Measurements from ENCODE around the gene TRAPPC12.

The TRAPPC12 gene

DNA sequence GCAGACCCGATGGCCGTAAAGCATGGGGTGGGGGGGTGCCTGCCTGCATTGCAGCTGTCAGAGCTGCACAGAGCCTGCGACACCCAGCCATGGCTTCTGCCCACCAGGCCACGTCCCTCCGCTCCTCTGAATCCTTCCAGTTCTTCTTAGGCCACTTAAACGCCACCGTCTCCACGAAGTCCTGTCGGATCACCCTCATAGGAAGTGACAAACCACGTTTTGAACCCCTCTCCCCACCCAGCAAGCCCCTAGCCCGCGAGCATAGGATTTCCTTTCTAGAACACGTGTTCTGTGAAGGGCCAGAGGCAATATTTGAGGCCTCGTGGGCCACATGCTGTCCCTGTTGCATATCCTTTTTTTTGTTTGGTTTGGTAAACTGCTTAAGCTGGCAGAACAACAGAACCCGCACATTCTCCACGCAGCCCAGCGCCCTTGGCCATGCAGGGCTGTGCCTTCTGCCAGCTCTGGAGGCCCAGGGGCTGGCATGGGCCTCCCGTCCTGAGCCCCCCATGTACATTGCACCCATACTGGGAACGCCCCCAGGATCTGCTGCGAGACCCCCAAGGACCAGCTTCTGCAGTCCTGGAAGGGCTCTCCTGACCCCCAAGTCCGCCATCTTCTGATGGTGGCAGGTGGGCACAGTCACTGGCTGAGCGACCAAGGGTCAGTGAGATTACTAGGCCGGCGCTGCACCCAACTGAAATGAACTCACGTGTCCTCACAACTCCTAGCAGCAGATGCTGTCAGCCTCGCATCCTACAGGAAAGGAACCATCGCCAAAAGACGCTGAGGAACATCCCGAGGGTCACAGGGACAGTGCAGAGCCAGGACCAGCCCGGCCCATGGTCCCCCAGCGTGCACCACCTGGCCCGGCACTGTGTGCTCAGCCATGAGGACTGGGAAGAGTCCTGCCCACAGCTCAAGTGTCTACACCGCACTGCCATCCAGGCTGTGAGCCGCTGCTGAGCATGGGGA, 104.8 kb downstream of the TRAPPC12 start:
- Histone ChIP-seq H4K20me1 (ENCODE audit: control insufficient read depth, insufficient read depth, low read depth, low read length) (no peaks in the 10 kb centered on the region), H3K4me3 (ENCODE audit: low read length) (no peak overlapping the region), H3K9me3 (ENCODE audit: control insufficient read depth, insufficient read depth, low read length) (no peaks in the 10 kb centered on the region), H3K27ac (ENCODE audit: low read depth, low read length) (no peak overlapping the region), H3K4me2 (ENCODE audit: low read length) (no peak overlapping the region), H3K79me2 (ENCODE audit: control insufficient read depth, low read length) (no peaks in the 10 kb centered on the region), H3F3A (ENCODE audit: control insufficient read depth, insufficient read depth) (peaks cover 4% of the 10 kb centered on the region; the same call in 1 of the 2 replicates), H3K9me2 (replicated peaks; ENCODE audit: control insufficient read depth, low read length) (no peaks in the 10 kb centered on the region), H3K4me1 (ENCODE audit: control insufficient read depth, low read length) (peaks cover 23% of the 10 kb centered on the region), H3K27me3 (ENCODE audit: control insufficient read depth, low read length) (no peaks in the 10 kb centered on the region), H3K36me3 (ENCODE audit: control insufficient read depth, low read length) (peaks cover 9% of the 10 kb centered on the region)
- TF ChIP-seq, protein P1, sequence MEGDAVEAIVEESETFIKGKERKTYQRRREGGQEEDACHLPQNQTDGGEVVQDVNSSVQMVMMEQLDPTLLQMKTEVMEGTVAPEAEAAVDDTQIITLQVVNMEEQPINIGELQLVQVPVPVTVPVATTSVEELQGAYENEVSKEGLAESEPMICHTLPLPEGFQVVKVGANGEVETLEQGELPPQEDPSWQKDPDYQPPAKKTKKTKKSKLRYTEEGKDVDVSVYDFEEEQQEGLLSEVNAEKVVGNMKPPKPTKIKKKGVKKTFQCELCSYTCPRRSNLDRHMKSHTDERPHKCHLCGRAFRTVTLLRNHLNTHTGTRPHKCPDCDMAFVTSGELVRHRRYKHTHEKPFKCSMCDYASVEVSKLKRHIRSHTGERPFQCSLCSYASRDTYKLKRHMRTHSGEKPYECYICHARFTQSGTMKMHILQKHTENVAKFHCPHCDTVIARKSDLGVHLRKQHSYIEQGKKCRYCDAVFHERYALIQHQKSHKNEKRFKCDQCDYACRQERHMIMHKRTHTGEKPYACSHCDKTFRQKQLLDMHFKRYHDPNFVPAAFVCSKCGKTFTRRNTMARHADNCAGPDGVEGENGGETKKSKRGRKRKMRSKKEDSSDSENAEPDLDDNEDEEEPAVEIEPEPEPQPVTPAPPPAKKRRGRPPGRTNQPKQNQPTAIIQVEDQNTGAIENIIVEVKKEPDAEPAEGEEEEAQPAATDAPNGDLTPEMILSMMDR (IDR thresholded peaks at IDR 0.05; ENCODE audit: low read depth, low read length, poor library complexity, severe bottlenecking), result no peak
- no peak for TF ChIP-seq EZH2phosphoT487 (IDR thresholded peaks at IDR 0.05; ENCODE audit: borderline replicate concordance, low read length)

DNA sequence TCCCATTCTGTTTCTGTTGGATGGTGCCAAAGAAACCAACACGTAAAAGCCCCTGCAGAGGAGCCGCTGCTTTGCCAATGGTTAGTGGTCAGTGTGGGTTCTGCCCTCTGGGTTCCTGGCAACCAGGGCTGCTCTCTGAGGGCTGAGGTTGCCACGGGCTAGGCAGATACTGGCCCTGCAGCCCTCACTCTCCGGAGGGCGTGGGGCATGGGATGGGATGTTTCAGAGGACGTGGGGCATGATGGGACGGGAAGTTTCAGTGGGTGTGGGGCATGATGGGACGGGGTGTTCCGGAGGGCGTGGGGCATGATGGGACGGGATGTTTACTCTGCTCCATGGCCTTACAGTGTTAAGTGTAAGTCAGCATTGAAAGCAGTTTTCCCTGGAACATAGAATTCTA, 105.7 kb downstream of the TRAPPC12 start:
- Histone ChIP-seq H3K4me3 (ENCODE audit: low read length) (no peak overlapping the region), H3K9me2 (replicated peaks; ENCODE audit: control insufficient read depth, low read length) (no peaks in the 10 kb centered on the region), H3K4me2 (ENCODE audit: low read length) (no peak overlapping the region), H3K27ac (ENCODE audit: low read depth, low read length) (no peak overlapping the region), H3F3A (ENCODE audit: control insufficient read depth, insufficient read depth) (peaks cover 1% of the 10 kb centered on the region; the same call in 1 of the 2 replicates), H4K20me1 (ENCODE audit: control insufficient read depth, insufficient read depth, low read depth, low read length) (no peaks in the 10 kb centered on the region), H3K4me1 (ENCODE audit: control insufficient read depth, low read length) (peaks cover 14% of the 10 kb centered on the region), H3K36me3 (ENCODE audit: control insufficient read depth, low read length) (no peaks in the 10 kb centered on the region), H3K79me2 (ENCODE audit: control insufficient read depth, low read length) (no peaks in the 10 kb centered on the region), H3K9me3 (ENCODE audit: control insufficient read depth, insufficient read depth, low read length) (no peaks in the 10 kb centered on the region), H3K27me3 (ENCODE audit: control insufficient read depth, low read length) (no peaks in the 10 kb centered on the region)
- no peak for TF ChIP-seq EZH2phosphoT487 (IDR thresholded peaks at IDR 0.05; ENCODE audit: borderline replicate concordance, low read length)
- TF ChIP-seq, protein P1 (IDR thresholded peaks at IDR 0.05; ENCODE audit: low read depth, low read length, poor library complexity, severe bottlenecking), result no peak

DNA sequence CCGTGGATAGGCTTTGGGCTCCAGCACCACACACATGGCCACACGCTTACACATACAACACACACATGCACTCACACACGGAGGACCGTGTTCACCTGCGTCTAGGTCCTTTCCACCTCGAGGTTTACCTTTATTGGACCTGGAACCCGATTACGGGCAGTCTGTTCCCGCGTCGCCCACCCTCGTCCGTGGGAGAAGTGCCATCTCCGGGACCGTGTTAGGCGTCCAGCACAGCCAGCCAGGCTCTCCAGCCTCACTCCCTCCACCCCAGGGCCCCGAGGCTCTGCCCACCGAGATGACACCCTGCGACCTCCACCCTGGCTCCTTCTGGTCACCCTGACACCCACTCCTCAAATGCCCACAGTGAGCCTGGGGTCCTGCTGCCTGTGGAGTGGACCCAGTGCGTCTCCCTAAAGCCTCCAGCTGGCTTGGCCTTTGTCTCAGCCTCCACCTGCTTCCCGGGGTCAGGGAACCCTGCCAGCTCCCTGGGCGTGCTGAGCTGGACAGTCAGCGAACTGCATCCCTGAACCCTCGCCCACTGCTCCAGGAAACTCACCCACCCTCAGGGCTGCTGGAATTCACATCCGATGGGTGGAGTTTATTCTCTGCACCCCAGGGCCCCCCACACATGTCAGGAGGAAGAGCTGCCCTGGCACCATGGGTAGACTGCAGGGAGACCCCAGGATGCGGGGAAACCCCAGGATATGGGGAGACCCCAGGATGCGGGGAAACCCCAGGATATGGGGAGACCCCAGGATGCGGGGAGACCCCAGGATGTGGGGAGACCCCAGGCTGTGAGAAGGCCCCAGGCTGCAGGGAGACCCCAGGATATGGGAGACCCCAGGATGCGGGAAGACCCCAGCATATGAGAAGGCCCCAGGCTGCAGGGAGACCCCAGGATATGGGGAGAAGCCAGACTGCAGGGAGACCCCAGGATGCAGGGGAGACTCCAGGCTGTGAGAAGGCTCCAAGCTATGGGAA, 106.8 kb downstream of the TRAPPC12 start:
- Histone ChIP-seq H3K4me1 (ENCODE audit: control insufficient read depth, low read length) (peaks cover 6% of the 10 kb centered on the region), H3K9me2 (replicated peaks; ENCODE audit: control insufficient read depth, low read length) (no peaks in the 10 kb centered on the region), H3K4me3 (ENCODE audit: low read length) (no peak overlapping the region), H3K4me2 (ENCODE audit: low read length) (no peak overlapping the region), H3K9me3 (ENCODE audit: control insufficient read depth, insufficient read depth, low read length) (no peaks in the 10 kb centered on the region), H3F3A (ENCODE audit: control insufficient read depth, insufficient read depth) (no peaks in the 10 kb centered on the region), H3K27ac (ENCODE audit: low read depth, low read length) (no peak overlapping the region), H3K27me3 (ENCODE audit: control insufficient read depth, low read length) (no peaks in the 10 kb centered on the region), H3K36me3 (ENCODE audit: control insufficient read depth, low read length) (no peaks in the 10 kb centered on the region), H4K20me1 (ENCODE audit: control insufficient read depth, insufficient read depth, low read depth, low read length) (no peaks in the 10 kb centered on the region), H3K79me2 (ENCODE audit: control insufficient read depth, low read length) (no peaks in the 10 kb centered on the region)
- TF ChIP-seq, protein P1 (IDR thresholded peaks at IDR 0.05; ENCODE audit: low read depth, low read length, poor library complexity, severe bottlenecking), result no peak
- no peak for TF ChIP-seq EZH2phosphoT487 (IDR thresholded peaks at IDR 0.05; ENCODE audit: borderline replicate concordance, low read length)
